ENCODE data around the gene GOLGA1.

Gene GOLGA1

DNA sequence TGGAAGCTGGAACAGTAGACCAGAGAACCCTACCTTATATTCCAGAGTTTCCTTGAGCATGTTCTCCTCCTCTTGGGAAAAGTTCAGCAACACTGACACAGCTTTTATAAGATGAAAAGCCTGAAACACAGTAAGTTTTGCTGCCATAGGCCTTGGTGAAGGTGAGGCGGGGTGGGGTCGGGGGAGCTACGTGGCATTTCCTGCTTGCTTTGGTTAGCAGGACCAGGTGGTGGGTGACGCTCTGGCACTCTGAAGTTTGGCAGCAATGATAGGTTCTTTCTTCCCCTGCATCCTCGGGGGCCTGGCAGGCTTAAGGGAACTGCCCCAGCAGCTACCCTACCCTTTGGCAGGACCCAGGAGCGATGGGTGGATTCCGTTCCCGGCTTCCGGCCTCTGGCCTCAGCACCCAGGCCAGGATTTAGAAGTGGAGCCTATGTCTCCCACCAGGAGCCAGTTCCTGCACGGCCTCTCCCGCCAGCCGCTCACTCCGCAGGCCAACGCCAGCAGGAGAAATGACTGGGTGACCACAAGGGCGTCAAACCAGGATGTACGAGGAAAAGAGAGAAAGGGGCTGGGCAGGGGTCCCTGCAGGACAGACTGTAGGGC is 59.6 kb downstream of the GOLGA1 start:
- no peak for DNase-seq

- DNase-seq, result no peak
Observed at GRCh38 chr9:124880501-124880900, 60.4 kb downstream of the GOLGA1 start.

DNA sequence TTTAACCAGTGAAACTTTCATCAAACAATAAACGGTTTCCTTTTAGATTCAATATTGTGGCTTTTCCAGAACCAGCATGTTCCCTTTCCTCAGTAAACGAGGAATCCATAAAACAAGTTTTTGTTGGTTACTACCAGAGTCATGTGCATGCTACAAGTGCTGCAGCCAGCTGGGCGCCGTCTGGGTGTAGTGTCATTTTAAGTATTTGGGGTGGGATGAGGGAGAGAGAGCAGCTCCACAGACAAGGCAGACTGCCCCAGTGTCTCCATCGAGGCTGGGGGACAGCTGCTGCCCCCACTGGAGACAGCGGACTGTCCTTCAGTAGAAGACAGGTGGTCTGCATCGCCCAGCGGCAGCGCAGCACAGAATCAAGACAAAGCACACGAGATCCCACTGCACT is 61.7 kb downstream of the GOLGA1 start:
- DNase-seq, result no peak

DNA sequence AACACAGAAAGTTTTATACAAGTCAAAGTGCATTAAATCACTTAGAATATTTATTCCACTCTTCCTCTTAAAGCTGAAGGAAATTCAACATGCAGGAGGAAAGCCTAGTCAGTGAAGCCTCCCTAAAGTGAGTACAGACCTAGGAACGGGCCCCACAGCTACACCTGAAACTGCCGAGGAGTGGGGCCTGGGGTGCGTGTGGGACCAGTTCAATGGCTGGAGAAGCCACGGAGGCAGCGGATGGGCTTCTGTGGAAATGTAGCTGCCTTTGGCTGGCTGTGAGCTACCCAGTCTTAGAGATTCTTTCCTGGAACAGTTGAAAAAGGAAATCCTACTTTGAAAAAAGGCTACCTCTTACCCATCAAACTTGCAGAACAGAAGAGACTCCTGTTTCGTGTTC is 62.4 kb downstream of the GOLGA1 start:
- no peak for DNase-seq

DNA sequence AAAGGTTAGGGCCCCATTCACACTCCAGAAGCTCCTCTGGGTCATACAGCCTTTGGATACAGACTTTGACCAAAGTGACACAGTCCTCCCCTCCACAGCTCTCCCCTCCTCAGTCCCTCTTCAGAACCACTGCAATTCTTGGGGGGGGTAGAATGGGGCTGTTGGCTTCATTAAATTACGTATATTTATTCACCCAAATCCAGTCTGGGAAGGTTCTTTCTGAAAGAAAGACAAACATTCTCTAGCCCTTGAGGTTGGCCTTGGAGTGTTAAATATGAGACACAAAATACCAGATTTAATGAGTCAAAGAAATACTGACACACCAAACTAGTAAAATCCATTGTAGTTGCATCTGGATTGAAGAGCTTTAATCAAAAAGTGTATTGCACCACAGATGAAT is 62.9 kb downstream of the GOLGA1 start:
- DNase-seq, result no peak

GRCh38 chr9:124877021-124877782 is 63.7 kb downstream of the GOLGA1 start:
- no peak for DNase-seq

DNA sequence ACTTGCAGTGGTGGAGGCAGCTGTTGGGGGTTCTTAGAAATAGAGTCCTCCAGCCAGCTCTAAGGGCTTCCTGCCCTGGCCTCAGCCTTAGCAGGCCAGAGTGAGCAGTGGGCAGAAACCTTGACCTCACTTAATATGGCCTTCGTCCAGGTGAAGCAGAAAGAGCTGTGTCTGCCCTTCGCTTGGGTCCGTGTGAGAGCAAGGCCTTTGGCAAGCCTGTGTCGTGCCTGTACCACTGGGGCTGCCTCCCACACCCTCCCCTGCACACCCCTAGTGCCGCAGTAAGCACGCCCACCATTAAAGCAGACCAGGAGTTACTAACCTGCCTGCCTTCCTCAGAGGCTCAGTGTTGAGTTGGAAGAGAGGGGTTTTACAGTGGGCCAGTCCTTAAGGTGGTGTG is 65.4 kb downstream of the GOLGA1 start:
- no peak for DNase-seq

DNA sequence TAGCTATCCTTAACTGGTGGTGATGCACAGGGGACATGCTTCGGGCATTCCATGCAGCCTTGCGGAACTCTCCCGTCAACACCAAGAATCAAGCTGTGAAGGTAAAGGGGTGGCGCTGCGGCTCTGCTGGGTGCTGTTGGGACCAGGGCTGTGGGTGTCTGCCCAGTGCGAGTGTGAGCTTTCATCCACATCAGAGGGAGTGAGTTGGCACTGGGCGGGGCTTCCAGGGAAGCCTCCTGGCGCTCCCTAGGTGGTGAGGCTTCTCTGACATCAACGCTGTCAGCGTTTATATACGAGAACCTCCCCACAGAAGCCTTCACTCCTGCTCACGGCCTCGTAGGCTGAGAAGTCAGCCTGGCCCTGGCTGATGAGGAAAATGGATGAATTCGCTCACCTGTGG is 67.2 kb downstream of the GOLGA1 start:
- DNase-seq, result no peak

GRCh38 chr9:124871156-124871561 is 69.7 kb downstream of the GOLGA1 start:
- no peak for DNase-seq

- DNase-seq, result no peak
Observed at GRCh38 chr9:124870723-124871122, 70.2 kb downstream of the GOLGA1 start.

DNA sequence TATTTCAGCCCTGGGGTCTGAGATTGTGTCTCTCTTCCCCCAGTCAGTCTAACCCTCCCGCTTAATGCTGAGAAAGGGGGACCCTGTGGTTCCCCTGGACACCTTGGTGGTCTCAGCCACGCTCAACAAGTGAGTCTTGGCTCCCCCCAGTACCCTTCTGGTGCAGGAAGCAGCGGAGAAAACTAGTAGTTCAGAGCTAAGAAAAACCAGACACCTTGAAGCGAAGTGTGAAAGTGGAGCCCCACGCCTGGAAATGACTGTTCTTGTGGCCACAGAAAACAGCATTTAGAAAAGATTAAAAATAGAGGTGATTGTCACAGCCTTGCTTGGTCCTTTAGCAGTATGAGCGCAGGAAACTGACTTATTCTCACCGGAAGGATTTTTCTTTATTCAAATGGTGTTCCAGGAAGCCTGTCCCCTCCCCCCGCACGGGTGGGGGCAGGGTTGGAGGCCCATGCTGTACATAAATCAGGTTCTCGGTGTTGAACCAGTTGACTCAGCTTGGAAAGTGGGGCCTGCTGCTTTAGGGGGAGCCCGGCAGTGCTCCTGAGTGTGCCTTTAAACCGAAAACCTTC is 70.8 kb downstream of the GOLGA1 start:
- no peak for DNase-seq

GRCh38 chr9:124869466-124869985 is 71.4 kb downstream of the GOLGA1 start:
- no peak for DNase-seq

GRCh38 chr9:124868511-124869465 is 72.1 kb downstream of the GOLGA1 start:
- DNase-seq, result peak; percentile 78 to 89

- no peak for DNase-seq
Observed at GRCh38 chr9:124863371-124863871, 77.5 kb downstream of the GOLGA1 start.

DNA sequence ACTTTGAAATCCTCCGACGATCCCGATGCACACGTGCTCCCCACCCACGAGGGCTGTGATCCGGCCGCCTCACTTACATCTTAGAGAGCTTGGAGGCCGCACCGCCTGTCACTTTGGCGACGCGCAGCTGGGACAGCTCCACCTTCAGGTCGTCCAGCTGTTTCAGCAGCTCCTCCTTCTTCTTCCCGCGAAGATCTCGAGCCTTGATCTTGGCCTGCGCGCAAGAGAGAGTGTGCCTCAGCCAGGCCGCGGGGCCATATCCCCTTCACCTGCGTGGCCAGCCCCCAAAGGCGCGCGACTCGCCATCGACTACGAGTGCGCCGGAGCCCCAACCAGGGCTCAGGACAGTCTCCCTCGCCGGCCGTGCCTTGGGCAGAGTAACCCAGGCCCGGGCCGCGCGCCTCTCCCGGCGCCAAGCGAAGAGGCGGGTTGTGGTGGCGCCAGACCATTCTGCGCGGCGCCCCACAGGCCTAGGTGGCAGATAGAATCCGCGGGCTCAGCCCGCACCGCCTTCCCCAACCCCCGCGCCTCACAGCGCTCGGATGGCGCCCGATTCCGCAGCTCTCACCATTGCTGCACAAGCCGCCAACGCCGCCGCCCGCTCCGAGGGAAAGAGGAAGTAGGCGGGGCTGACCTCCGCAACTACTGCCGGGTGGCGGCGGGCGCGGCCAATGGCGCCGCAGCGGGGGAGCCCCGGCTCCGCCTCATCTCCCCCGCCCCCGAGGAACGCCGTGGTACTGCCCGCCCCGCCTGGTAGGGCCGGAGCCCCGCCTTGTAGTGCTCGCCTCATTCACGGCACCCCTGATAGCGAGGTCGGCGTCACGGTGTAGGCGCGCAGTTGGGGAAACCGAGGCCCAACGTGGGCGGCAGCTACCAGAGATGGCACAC is 79.3 kb downstream of the GOLGA1 start, which contains the start of the genes ARPC5L and RPL35:
ARPC5L (plus strand) TSS at position 789 of the 888 bp plus-strand sequence. CDS start 7,161 bp downstream, outside the sequence.
RPL35 (minus strand) TSS at position 616 of the 888 bp plus-strand sequence; CDS start at position 571, 45 bp downstream.
- DNase-seq, result peak; percentile 93 to 96

DNA sequence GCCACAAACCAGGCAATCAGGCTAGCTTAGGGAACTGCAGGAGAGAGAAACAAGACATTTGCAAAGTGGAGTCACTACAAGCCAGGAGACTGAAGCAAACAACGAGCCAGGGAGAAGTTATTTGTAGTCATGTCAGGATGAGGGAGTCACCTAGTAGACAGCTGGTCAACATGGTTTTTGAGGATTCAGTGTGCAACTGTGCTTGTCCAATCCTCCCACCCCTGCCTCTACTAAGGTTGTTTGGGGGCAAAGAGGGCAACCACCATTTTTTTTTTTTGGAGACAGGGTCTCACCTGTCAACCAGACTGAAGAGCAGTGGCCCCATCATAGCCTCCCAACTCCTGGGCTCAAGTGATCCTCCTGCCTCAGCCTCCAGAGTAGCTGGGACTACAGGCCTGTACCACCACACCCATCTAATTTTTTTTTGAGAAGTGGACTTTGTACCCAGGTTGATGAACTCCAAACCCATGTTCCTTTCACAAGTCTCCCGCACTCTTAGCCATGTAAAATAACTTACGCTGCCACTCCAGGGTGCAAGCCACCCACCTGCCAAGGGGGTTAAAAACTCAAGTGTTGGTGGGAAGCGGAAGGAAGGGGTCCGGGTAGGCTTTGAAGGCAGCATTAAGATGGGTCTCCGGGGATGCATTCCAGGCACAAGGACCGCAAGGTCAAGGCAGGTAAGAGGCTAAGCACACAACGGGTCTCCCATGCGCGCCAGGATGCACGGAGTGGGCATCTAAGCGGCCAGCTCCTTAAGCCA is 80.1 kb downstream of the GOLGA1 start:
- no peak for DNase-seq

GRCh38 chr9:124859803-124860581 is 80.9 kb downstream of the GOLGA1 start:
- no peak for DNase-seq

DNA sequence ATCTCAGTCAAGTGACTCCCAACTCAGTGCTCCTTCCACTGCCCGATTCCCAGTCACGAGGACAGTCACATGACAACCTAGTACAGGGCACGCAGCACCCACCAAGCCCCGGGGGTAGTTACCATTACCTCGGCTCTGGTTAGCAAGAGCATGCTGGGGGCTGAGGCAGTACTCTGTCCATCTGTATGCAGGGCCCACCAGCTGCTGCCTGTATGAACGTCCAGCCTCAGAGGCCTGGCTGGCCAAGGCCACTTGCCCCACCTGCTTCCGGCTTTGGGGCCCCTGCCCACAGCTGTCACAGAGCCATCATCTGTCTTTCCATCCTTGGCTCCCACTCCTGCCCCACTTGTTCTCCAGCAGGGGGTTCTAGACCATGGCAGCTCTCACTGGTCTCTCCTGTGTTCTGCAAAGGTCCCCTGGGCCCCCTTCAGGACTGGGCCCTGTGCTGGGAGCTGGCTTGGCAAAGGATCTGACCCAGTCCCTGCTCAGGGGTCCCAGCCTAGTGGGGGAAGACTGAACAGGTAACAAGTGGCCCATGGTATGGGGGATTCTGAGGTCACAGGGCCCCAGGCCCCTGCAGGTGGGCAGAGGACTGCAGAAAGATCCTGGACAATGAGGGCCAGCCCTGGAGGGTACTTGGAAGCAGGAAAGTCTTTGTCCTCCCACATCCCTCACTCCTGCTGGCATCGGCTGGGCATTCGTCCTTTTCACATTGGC is 82.4 kb downstream of the GOLGA1 start:
- DNase-seq, result no peak
